Measurements from ENCODE around the gene FNDC4. TPM values are rescaled to one million over a fixed set of nuclear protein-coding genes. Genes with fewer than 3 reads are reported as not detected.

FNDC4 gene
- total RNA-seq, 2 donors from 2014 or later = 24.1 to 30.6 TPM

GRCh38 chr2:27445155-27445554, 49.8 kb downstream of the FNDC4 start:
- peaks cover 3% of the 10 kb centered on the region for H3K4me1 ChIP-seq (replicated peaks)
- H3K4me3 ChIP-seq = no peak overlapping the region
- intact Hi-C loops (cut with DNase I) = no loop called here
- TF ChIP-seq POLR2AphosphoS5 (IDR thresholded peaks at IDR 0.05) (no peak), POLR2A (IDR thresholded peaks at IDR 0.05) (no peak), CTCF (IDR thresholded peaks at IDR 0.05) (no peak)
- DNase-seq (ENCODE audit: low spot score) = no peak
- H3K27me3 ChIP-seq (replicated peaks; ENCODE audit: insufficient read depth) = no peaks in the 10 kb centered on the region
- peaks cover 10 to 14% of the 10 kb centered on the region in 2 donors for H3K36me3 ChIP-seq
- peak overlapping the region; percentile 74 to 81 for H3K27ac ChIP-seq
- 97% methylated on average over 8 of the region's 8 CpGs for WGBS
- no peaks in the 10 kb centered on the region for H3K9me3 ChIP-seq

- TF ChIP-seq POLR2AphosphoS5 (IDR thresholded peaks at IDR 0.05) = no peak
- no peak for TF ChIP-seq CTCF (IDR thresholded peaks at IDR 0.05)
- no peak for TF ChIP-seq POLR2A (IDR thresholded peaks at IDR 0.05)
- no peaks in the 10 kb centered on the region for H3K9me3 ChIP-seq
- peak overlapping the region; percentile 83 to 85 for H3K27ac ChIP-seq
These were observed 52.1 kb downstream of the FNDC4 start for GRCh38 chr2:27442920-27443282.

GRCh38 chr2:27441958-27442919, 52.8 kb downstream of the FNDC4 start, which contains the start of gene KRTCAP3:
Gene KRTCAP3, plus strand, starts transcription at chr2:27442381. Its CDS starts 32 bp downstream, at chr2:27442413.
- 22% methylated on average over 79 of the region's 80 CpGs for WGBS
- intact Hi-C loops (cut with DNase I) = no loop called here
- Histone ChIP-seq H3K27ac (peak within 1 kb of the TSS; percentile 83 to 85), H3K4me3 (peak within 1 kb of the TSS; percentile 42 to 54), H3K9me3 (no peaks in the 10 kb centered on the region), H3K4me1 (replicated peaks) (peaks cover 3% of the 10 kb centered on the region), H3K27me3 (replicated peaks; ENCODE audit: insufficient read depth) (no peaks in the 10 kb centered on the region), H3K36me3 (peaks cover 11 to 28% of the 10 kb centered on the region in 2 donors)
- TF ChIP-seq CTCF (IDR thresholded peaks at IDR 0.05) (peak; percentile 12 to 56 (median 50)), POLR2A (IDR thresholded peaks at IDR 0.05) (peak; percentile 59), POLR2AphosphoS5 (IDR thresholded peaks at IDR 0.05) (peak; percentile 12)
- peak; percentile 81 for DNase-seq (ENCODE audit: low spot score)

More at GRCh38 chr2:27442920-27443282, 52.1 kb downstream of the FNDC4 start:
- H3K27me3 ChIP-seq (replicated peaks; ENCODE audit: insufficient read depth) = no peaks in the 10 kb centered on the region
- intact Hi-C loops (cut with DNase I) = no loop called here
- peaks cover 10 to 24% of the 10 kb centered on the region in 2 donors for H3K36me3 ChIP-seq
- peaks cover 3% of the 10 kb centered on the region for H3K4me1 ChIP-seq (replicated peaks)
- DNase-seq (ENCODE audit: low spot score) = no peak
- peak overlapping the region; percentile 42 to 54 for H3K4me3 ChIP-seq
- WGBS = 64% methylated on average over 6 of the region's 6 CpGs

Small RNAs within 50 kb of the gene (small RNA-seq; reads per million reads assigned to genes)
- gene RNU6-986P = 0 reads per million in 2 donors

Other genes with a start within 250 kb of the FNDC4 start
- 100 to 1,000 TPM in 1 of 2 donors, not detected in 1; 102 TPM for gene SLC30A3, start 232.2 kb downstream of the FNDC4 start, total RNA-seq
- gene DNAJC5G, start 219.8 kb downstream of the FNDC4 start, total RNA-seq = 10 to 100 TPM in 1 of 2 donors, not detected in 1; 16.1 TPM
- gene TRIM54, start 212.8 kb downstream of the FNDC4 start, total RNA-seq = 10 to 100 TPM in 1 of 2 donors, 1 to 10 TPM in 1; 2.8 to 17.9 TPM
- 10 to 100 TPM in 1 of 2 donors, 1 to 10 TPM in 1; 4.2 to 11.2 TPM for gene UCN, start 186.8 kb downstream of the FNDC4 start, total RNA-seq
- gene MPV17, start 172.1 kb downstream of the FNDC4 start, total RNA-seq = 10 to 100 TPM; 82.5 to 90.3 TPM
- gene GTF3C2, start 138.4 kb downstream of the FNDC4 start, total RNA-seq = 10 to 100 TPM; 41.2 to 66.1 TPM
- 10 to 100 TPM; 46.9 to 51.8 TPM for gene EIF2B4, start 124.9 kb downstream of the FNDC4 start, total RNA-seq
- 100 to 1,000 TPM; 127 to 134 TPM for gene SNX17, start 124.6 kb downstream of the FNDC4 start, total RNA-seq
- 10 to 100 TPM in 1 of 2 donors, 1 to 10 TPM in 1; 9.0 to 22.0 TPM for gene ZNF513, start 114.5 kb downstream of the FNDC4 start, total RNA-seq
- 10 to 100 TPM; 57.2 to 65.4 TPM for gene PPM1G, start 85.6 kb downstream of the FNDC4 start, total RNA-seq
- gene NRBP1, start 66.6 kb downstream of the FNDC4 start, total RNA-seq = 10 to 100 TPM; 42.9 to 83.4 TPM
- 100 to 1,000 TPM in 1 of 2 donors, 10 to 100 TPM in 1; 31.4 to 147 TPM for gene KRTCAP3, start 52.8 kb downstream of the FNDC4 start, total RNA-seq
- 10 to 100 TPM; 32.6 to 42.8 TPM for gene IFT172, start 5.5 kb downstream of the FNDC4 start, total RNA-seq
- under 1 TPM in 1 of 2 donors, not detected in 1; 0.87 TPM for gene GCKR, start 1.6 kb upstream of the FNDC4 start, total RNA-seq
- gene ZNF512, start 87.8 kb upstream of the FNDC4 start, total RNA-seq = 10 to 100 TPM; 31.4 to 55.6 TPM
- gene CCDC121, start 133.8 kb upstream of the FNDC4 start, total RNA-seq = 1 to 10 TPM; 6.2 to 8.3 TPM
- 10 to 100 TPM; 27.7 to 34.5 TPM for gene GPN1, start 133.8 kb upstream of the FNDC4 start, total RNA-seq
- 10 to 100 TPM; 18.6 to 34.2 TPM for gene SUPT7L, start 168.4 kb upstream of the FNDC4 start, total RNA-seq
- 10 to 100 TPM; 19.8 to 37.9 TPM for gene SLC4A1AP, start 168.7 kb upstream of the FNDC4 start, total RNA-seq